ENCODE results near the gene MYRFL. TPM values are rescaled to one million over a fixed set of nuclear protein-coding genes. Genes with fewer than 3 reads are reported as not detected.

The MYRFL gene
- total RNA-seq, 1 donor from 2014 or later, result 0.93 TPM

DNA sequence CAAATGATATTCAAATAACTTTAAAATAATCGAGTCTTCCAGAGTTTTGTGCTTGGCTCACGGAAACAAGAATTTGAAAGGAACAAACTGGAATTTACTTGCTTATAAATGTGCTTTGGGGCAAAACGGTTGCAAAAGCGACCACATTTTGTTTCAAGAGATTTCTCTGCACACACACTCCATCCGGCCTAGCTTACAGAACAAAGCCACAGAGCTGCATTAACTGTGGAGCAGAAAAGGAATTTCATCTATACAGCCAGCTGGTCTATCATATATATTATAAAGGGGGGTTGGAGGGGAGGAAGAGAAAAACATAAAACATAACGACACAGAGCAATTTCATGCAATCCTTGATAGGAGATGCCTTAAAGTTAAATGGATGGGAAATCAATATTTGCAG is 153.0 kb downstream of the MYRFL start:
- peaks cover 3% of the 10 kb centered on the region for H3K9me3 Mint-ChIP-seq (ENCODE audit: low read depth)
- DNase-seq (ENCODE audit: low spot score, unreplicated experiment), result no peak
- no peaks in the 10 kb centered on the region for H3K36me3 Mint-ChIP-seq (ENCODE audit: insufficient read depth)
- H3K4me1 Mint-ChIP-seq (ENCODE audit: low read depth), result peaks cover 13% of the 10 kb centered on the region
- H3K4me3 Mint-ChIP-seq (ENCODE audit: low read depth), result no peak overlapping the region
- TF ChIP-seq, protein P1, sequence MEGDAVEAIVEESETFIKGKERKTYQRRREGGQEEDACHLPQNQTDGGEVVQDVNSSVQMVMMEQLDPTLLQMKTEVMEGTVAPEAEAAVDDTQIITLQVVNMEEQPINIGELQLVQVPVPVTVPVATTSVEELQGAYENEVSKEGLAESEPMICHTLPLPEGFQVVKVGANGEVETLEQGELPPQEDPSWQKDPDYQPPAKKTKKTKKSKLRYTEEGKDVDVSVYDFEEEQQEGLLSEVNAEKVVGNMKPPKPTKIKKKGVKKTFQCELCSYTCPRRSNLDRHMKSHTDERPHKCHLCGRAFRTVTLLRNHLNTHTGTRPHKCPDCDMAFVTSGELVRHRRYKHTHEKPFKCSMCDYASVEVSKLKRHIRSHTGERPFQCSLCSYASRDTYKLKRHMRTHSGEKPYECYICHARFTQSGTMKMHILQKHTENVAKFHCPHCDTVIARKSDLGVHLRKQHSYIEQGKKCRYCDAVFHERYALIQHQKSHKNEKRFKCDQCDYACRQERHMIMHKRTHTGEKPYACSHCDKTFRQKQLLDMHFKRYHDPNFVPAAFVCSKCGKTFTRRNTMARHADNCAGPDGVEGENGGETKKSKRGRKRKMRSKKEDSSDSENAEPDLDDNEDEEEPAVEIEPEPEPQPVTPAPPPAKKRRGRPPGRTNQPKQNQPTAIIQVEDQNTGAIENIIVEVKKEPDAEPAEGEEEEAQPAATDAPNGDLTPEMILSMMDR (IDR thresholded peaks at IDR 0.05; ENCODE audit: unreplicated experiment), result no peak
- H3K27me3 Mint-ChIP-seq, result no peaks in the 10 kb centered on the region
- no peak overlapping the region for H3K27ac Mint-ChIP-seq

GRCh38 chr12:69981881-69982475 is 157.0 kb downstream of the MYRFL start:
- Mint-ChIP-seq H3K4me3 (ENCODE audit: low read depth) (no peak overlapping the region), H3K9me3 (ENCODE audit: low read depth) (peaks cover 16% of the 10 kb centered on the region), H3K27me3 (no peaks in the 10 kb centered on the region), H3K36me3 (ENCODE audit: insufficient read depth) (no peaks in the 10 kb centered on the region), H3K4me1 (ENCODE audit: low read depth) (peaks cover 13% of the 10 kb centered on the region), H3K27ac (no peak overlapping the region)
- DNase-seq (ENCODE audit: low spot score, unreplicated experiment), result no peak
- TF ChIP-seq, protein P1 (IDR thresholded peaks at IDR 0.05; ENCODE audit: unreplicated experiment), result no peak

GRCh38 chr12:69984241-69984640 is 159.2 kb downstream of the MYRFL start:
- Mint-ChIP-seq H3K4me3 (ENCODE audit: low read depth) (no peak overlapping the region), H3K4me1 (ENCODE audit: low read depth) (no peaks in the 10 kb centered on the region), H3K27ac (no peak overlapping the region), H3K36me3 (ENCODE audit: insufficient read depth) (no peaks in the 10 kb centered on the region), H3K9me3 (ENCODE audit: low read depth) (peaks cover 16% of the 10 kb centered on the region), H3K27me3 (no peaks in the 10 kb centered on the region)
- TF ChIP-seq, protein P1 (IDR thresholded peaks at IDR 0.05; ENCODE audit: unreplicated experiment), result no peak
- no peak for DNase-seq (ENCODE audit: low spot score, unreplicated experiment)

DNA sequence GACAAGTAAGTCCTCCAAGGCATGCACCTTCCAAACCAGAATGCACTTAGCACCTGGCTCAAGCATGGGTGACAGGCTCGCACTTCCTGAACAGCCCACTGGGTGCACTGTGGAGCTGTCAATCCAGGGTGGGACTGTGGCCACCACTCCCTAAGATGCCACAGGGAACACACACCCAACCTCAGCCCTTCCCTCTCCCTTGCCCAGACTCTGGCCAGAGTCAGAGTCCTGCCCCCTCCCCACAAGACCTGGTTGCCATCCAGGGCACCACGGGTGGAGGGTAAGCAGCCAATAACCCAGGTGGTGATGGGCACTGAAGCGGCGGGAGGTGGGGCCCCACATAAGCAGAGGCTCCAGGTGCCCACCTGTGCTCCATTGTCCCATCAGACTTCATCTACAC is 160.6 kb downstream of the MYRFL start:
- H3K4me1 Mint-ChIP-seq (ENCODE audit: low read depth), result no peaks in the 10 kb centered on the region
- no peak for DNase-seq (ENCODE audit: low spot score, unreplicated experiment)

GRCh38 chr12:69986114-69986513 is 161.1 kb downstream of the MYRFL start:
- no peak overlapping the region for H3K27ac Mint-ChIP-seq
- H3K4me1 Mint-ChIP-seq (ENCODE audit: low read depth), result no peaks in the 10 kb centered on the region
- DNase-seq (ENCODE audit: low spot score, unreplicated experiment), result no peak

More for the DNA sequence above, 160.6 kb downstream of the MYRFL start:
- peaks cover 16% of the 10 kb centered on the region for H3K9me3 Mint-ChIP-seq (ENCODE audit: low read depth)
- H3K27ac Mint-ChIP-seq, result no peak overlapping the region
- H3K27me3 Mint-ChIP-seq, result no peaks in the 10 kb centered on the region
- no peak overlapping the region for H3K4me3 Mint-ChIP-seq (ENCODE audit: low read depth)
- TF ChIP-seq, protein P1 (IDR thresholded peaks at IDR 0.05; ENCODE audit: unreplicated experiment), result peak; percentile 33
- no peaks in the 10 kb centered on the region for H3K36me3 Mint-ChIP-seq (ENCODE audit: insufficient read depth)

More at GRCh38 chr12:69986114-69986513, 161.1 kb downstream of the MYRFL start:
- H3K36me3 Mint-ChIP-seq (ENCODE audit: insufficient read depth), result no peaks in the 10 kb centered on the region
- H3K4me3 Mint-ChIP-seq (ENCODE audit: low read depth), result no peak overlapping the region
- TF ChIP-seq, protein P1 (IDR thresholded peaks at IDR 0.05; ENCODE audit: unreplicated experiment), result no peak
- peaks cover 14% of the 10 kb centered on the region for H3K9me3 Mint-ChIP-seq (ENCODE audit: low read depth)
- H3K27me3 Mint-ChIP-seq, result no peaks in the 10 kb centered on the region
